Peyer's patch (tissue), 4 donors: Measurements from ENCODE around the gene CYB5B. TPM values are rescaled to one million over a fixed set of nuclear protein-coding genes. Genes with fewer than 3 reads are reported as not detected.

Experiments used
- DNase-seq, 3 donors: peaks; one replicate each; pipeline ENCODE4 v3.0.0-alpha.2; 2017 to 2019
- H3K27ac ChIP-seq, 4 donors: fragments of 200-600 bp; sonication (generic); one replicate each; pipeline ENCODE4 v1.5.1; 2016 to 2019
- H3K27me3 ChIP-seq, 2 donors: fragments of 200-600 bp; sonication (generic); one replicate each; pipeline ENCODE4 v1.5.1; 2019
- H3K36me3 ChIP-seq, 3 donors: fragments of 200-600 bp; sonication (generic); one replicate each; pipeline ENCODE4 v1.5.1; 2016 to 2019
- H3K4me1 ChIP-seq, 4 donors: fragments of 200-600 bp; sonication (generic); one replicate each; pipeline ENCODE4 v1.5.1; 2016 to 2019
- H3K4me3 ChIP-seq, 4 donors: fragments of 200-600 bp; sonication (generic); 1 replicate in 3 of 4; 2 replicates in 1 of 4; pipeline ENCODE4 v1.5.1; 2016 to 2019; ENCODE audit warnings: mild to moderate bottlenecking in 1 of 4
- H3K9me3 ChIP-seq, 4 donors: fragments of 200-600 bp; sonication (generic); one replicate each; pipeline ENCODE4 v1.5.1; 2016 to 2019; ENCODE audit warnings: mild to moderate bottlenecking in 1 of 4
- CTCF ChIP-seq, 6 experiments: fragments of 450-650 bp in 4 of 6; fragments of 200-600 bp in 2 of 6; sonication (generic) in 1 of 6; IDR thresholded peaks; one replicate each; pipeline ENCODE4 v1.5.1; 2017 to 2019; ENCODE audit warnings: antibody characterized with exemption in 6 of 6, mild to moderate bottlenecking in 3 of 6, moderate library complexity in 1 of 6
- POLR2A ChIP-seq, 2 donors: fragments of 450-650 bp; IDR thresholded peaks; one replicate each; pipeline ENCODE4 v1.5.1; 2017; ENCODE audit warnings: antibody characterized with exemption in 2 of 2, mild to moderate bottlenecking in 2 of 2, moderate library complexity in 2 of 2
- total RNA-seq, 4 donors: library from RNA; depleted of rRNA; stranded (reverse); fragments of >200 nt; gene quantifications; one replicate each; pipeline ENCODE4 v1.1.0, GENCODE V29; 2016

The CYB5B gene
- total RNA-seq, 4 donors from 2014 or later, result 62.7 to 95.7 (median 65.7) TPM

DNA sequence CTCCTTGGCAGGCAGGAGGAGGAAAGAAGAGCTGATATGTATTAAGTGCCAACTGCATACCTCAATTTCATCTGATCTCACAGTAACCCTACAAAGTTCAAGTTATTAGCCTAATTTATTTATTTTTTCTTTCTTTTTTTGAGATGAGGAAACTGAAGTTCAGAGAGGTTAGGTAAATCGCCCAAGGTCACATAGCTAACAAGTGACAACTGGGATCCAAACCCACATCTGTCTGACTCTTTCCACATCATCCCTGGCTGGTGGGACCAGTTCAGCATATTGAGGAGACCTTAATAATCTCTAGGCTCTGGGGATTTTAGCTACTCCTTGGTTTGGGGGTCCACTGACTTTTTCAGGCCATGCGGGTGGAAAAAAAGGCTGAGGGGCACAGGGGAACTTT lies 60.9 kb downstream of the CYB5B start:
- H3K9me3 ChIP-seq, result no peaks in the 10 kb centered on the region
- no peak for DNase-seq
- no peak for TF ChIP-seq POLR2A (IDR thresholded peaks at IDR 0.05)
- no peak for TF ChIP-seq CTCF (IDR thresholded peaks at IDR 0.05)
- H3K27ac ChIP-seq, result no peak overlapping the region
- no peaks in the 10 kb centered on the region for H3K27me3 ChIP-seq
- no peak overlapping the region for H3K4me3 ChIP-seq
- H3K36me3 ChIP-seq, result no peaks in the 10 kb centered on the region
- H3K4me1 ChIP-seq, result no peaks in the 10 kb centered on the region

DNA sequence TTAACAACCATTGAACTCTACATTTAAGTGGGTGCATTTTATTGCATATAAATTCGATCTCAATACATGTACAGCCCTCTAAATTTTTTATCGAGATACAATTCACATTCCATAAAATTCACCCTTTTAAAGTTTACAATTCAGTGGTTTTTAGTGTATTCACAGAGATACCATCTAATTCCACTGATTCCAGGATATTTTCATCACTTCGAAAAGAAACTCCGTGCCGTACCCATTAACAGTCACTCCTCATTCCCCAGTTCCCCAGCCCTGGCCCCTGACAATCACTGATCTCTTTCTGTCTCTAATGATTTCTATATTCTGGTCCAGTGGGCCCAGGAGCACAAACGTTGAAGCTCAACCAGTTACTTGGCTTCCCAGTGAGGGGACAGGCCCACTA lies 61.4 kb downstream of the CYB5B start:
- H3K4me3 ChIP-seq, result no peak overlapping the region
- H3K4me1 ChIP-seq, result no peaks in the 10 kb centered on the region
- no peaks in the 10 kb centered on the region for H3K36me3 ChIP-seq
- no peak for DNase-seq
- no peak overlapping the region for H3K27ac ChIP-seq
- no peak for TF ChIP-seq CTCF (IDR thresholded peaks at IDR 0.05)
- TF ChIP-seq POLR2A (IDR thresholded peaks at IDR 0.05), result no peak
- H3K27me3 ChIP-seq, result no peaks in the 10 kb centered on the region
- no peaks in the 10 kb centered on the region for H3K9me3 ChIP-seq

DNA sequence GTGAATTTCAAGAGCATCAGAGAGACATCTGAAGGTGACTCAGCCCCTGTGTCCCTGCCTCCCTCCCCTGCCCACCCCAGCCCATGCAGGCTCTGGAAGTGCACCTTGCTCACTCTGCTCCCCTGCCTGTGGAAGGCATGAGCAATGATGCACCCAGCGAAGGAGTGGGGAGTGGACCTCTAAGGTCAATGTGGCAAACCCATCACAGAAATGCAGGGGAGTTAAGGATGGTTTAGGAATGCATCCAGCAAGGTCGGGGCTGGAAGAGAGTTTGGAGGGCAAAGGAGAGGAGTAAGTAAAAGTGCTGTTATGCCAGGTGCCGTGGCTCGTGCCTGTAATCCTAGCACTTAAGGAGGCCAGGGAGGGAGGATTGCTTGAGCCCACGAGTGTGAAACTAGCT lies 61.9 kb downstream of the CYB5B start:
- Histone ChIP-seq H3K4me3 (no peak overlapping the region), H3K36me3 (no peaks in the 10 kb centered on the region), H3K27ac (no peak overlapping the region), H3K9me3 (no peaks in the 10 kb centered on the region), H3K27me3 (no peaks in the 10 kb centered on the region), H3K4me1 (no peaks in the 10 kb centered on the region)
- TF ChIP-seq POLR2A (IDR thresholded peaks at IDR 0.05) (no peak), CTCF (IDR thresholded peaks at IDR 0.05) (no peak)
- no peak for DNase-seq

DNA sequence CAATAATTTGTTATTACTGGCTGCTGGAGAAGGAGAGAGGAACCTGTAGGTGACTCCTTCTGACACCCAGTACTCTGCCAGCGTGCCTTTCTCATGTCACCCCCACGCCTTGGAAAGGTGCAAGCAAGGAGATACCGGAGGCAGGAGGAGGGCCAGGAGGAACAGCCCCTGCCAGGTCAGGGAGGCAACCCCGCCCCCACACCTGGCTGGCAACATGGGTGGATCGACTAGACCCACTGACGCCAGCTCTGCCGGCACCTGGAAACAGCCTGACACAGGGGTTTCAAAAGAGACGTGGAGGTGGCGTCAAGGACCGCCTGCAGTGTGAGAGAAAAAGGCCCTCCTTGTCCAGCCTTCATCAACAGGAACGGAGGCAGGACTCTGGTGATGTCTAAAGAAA lies 62.3 kb downstream of the CYB5B start:
- DNase-seq, result no peak
- H3K9me3 ChIP-seq, result no peaks in the 10 kb centered on the region
- no peaks in the 10 kb centered on the region for H3K4me1 ChIP-seq
- TF ChIP-seq POLR2A (IDR thresholded peaks at IDR 0.05), result no peak
- H3K36me3 ChIP-seq, result no peaks in the 10 kb centered on the region
- H3K27ac ChIP-seq, result no peak overlapping the region
- H3K4me3 ChIP-seq, result no peak overlapping the region
- no peaks in the 10 kb centered on the region for H3K27me3 ChIP-seq

DNA sequence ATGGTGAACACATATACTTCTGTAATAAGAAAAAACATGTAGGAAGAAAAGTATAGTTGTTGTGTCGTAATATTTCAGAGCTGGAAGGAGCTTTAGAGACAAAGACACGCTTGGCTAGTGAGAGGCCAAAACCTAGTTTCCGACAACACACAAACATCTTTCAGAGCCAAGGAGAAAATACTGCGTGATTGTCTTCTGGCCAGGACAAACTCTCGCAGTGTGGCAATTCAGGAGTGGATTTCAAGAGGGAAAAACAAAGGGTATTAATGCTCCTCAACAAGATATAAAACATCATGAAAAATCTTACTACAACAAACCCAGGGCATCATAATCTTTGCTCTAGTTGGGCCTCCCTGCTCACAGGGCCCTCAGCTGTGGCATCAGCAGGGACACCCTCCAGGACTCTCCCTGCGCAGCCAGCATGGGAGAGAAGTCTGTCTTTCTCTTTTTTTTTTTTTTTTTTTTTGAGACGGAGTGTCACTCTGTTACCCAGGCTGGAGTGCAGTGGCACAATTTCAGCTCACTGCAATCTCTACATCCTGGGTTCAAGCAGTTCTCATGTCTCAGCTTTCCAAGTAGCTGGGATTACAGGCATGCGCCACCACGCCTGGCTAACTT lies 66.4 kb downstream of the CYB5B start:
- no peak for DNase-seq
- no peaks in the 10 kb centered on the region for H3K9me3 ChIP-seq
- H3K36me3 ChIP-seq, result no peaks in the 10 kb centered on the region
- H3K27ac ChIP-seq, result no peak overlapping the region
- H3K27me3 ChIP-seq, result no peaks in the 10 kb centered on the region
- TF ChIP-seq POLR2A (IDR thresholded peaks at IDR 0.05) (no peak), CTCF (IDR thresholded peaks at IDR 0.05) (no peak)
- no peak overlapping the region for H3K4me3 ChIP-seq
- no peaks in the 10 kb centered on the region for H3K4me1 ChIP-seq

DNA sequence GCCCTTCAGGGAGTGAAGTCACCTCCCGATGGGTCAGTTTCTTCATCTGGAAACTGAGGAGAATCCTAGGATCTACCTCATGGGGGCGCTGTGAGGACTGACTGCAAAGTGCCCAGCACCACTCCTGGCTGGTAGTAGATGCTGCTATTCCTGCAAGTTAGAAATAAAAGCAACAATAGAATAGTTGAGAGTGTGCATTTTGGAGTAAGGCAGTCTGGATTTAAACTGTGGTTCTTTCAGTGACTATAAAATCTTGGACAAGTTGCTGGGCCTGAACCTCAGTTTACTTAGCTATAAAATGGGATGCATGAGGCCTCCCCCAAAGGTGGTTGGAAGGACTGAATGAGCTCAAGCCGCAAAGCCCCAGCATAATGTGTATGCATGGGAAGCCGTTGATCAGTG lies 70.6 kb downstream of the CYB5B start:
- Histone ChIP-seq H3K4me1 (no peaks in the 10 kb centered on the region), H3K9me3 (no peaks in the 10 kb centered on the region), H3K27me3 (no peaks in the 10 kb centered on the region), H3K27ac (no peak overlapping the region), H3K36me3 (no peaks in the 10 kb centered on the region), H3K4me3 (no peak overlapping the region)
- TF ChIP-seq CTCF (IDR thresholded peaks at IDR 0.05) (peak in 3 of 6 experiments; percentile 5 to 31 (median 24)), POLR2A (IDR thresholded peaks at IDR 0.05) (no peak)
- no peak for DNase-seq
